Neural cell (in vitro differentiated cells): ENCODE data around the gene ERICH4. TPM values are rescaled to one million over a fixed set of nuclear protein-coding genes. Genes with fewer than 3 reads are reported as not detected.

Experiments
- H2AFZ ChIP-seq: fragments of 200-600, 300-800 bp; sonication (generic), shearing (Covaris generic); 2 replicates; pipeline ENCODE4 v1.6.0; 2014; ENCODE audit warnings: low read depth, mild to moderate bottlenecking, antibody characterized with exemption, low read length, moderate library complexity
- H3F3A ChIP-seq: fragments of 200-600 bp; shearing (Covaris generic); 2 replicates; pipeline ENCODE4 v1.6.1; 2016; ENCODE audit warnings: mild to moderate bottlenecking, moderate library complexity, mixed read lengths, antibody characterized with exemption, low read length; ENCODE audit not compliant: insufficient read depth, poor library complexity, severe bottlenecking
- H3K27ac ChIP-seq: fragments of 200-600, 300-800 bp; sonication (generic), shearing (Covaris generic); 2 replicates; pipeline ENCODE4 v1.5.1; 2014; ENCODE audit warnings: mild to moderate bottlenecking, low read length, moderate library complexity
- H3K27me3 ChIP-seq: fragments of 300-800, 200-600 bp; sonication (generic), shearing (Covaris generic); 2 replicates; pipeline ENCODE4 v1.6.0; 2014; ENCODE audit warnings: mild to moderate bottlenecking, low read depth, low read length, moderate library complexity; ENCODE audit not compliant: insufficient read depth
- H3K36me3 ChIP-seq: fragments of 300-800, 200-600 bp; sonication (generic), shearing (Covaris generic); 2 replicates; pipeline ENCODE4 v1.5.1; 2014; ENCODE audit warnings: mild to moderate bottlenecking, antibody characterized with exemption, low read length, moderate library complexity; ENCODE audit not compliant: insufficient read depth
- H3K4me2 ChIP-seq: fragments of 300-800, 200-600 bp; sonication (generic), shearing (Covaris generic); 2 replicates; pipeline ENCODE4 v1.6.0; 2014; ENCODE audit warnings: mild to moderate bottlenecking, low read length
- H3K4me3 ChIP-seq: fragments of 300-800, 200-600 bp; sonication (generic), shearing (Covaris generic); 2 replicates; pipeline ENCODE4 v1.5.1; 2014; ENCODE audit warnings: mild to moderate bottlenecking, low read length, moderate library complexity
- H3K79me2 ChIP-seq: fragments of 200-600 bp; shearing (Covaris generic); replicated peaks from 2 replicates; pipeline ENCODE4 v1.6.0; 2014; ENCODE audit warnings: mild to moderate bottlenecking, low read length, moderate library complexity; ENCODE audit not compliant: insufficient read depth
- H3K9ac ChIP-seq: fragments of 300-800, 200-600 bp; sonication (generic), shearing (Covaris generic); 2 replicates; pipeline ENCODE4 v1.6.1; 2016; ENCODE audit warnings: mild to moderate bottlenecking, low read length, mixed read lengths
- H3K9me2 ChIP-seq: fragments of 200-600 bp; shearing (Covaris generic); 2 replicates; pipeline ENCODE4 v1.6.1; 2016; ENCODE audit warnings: mild to moderate bottlenecking, low read length, mixed read lengths; ENCODE audit not compliant: insufficient read depth
- H3K9me3 ChIP-seq: fragments of 200-600, 300-800 bp; sonication (generic), shearing (Covaris generic); 2 replicates; pipeline ENCODE4 v1.6.1; 2016; ENCODE audit warnings: mild to moderate bottlenecking, mixed run types, low read length, moderate library complexity, mixed read lengths
- H4K20me1 ChIP-seq: fragments of 200-600 bp; shearing (Covaris generic); 2 replicates; pipeline ENCODE4 v1.6.1; 2016; ENCODE audit warnings: mild to moderate bottlenecking, mixed run types; ENCODE audit not compliant: insufficient read depth
- EP300 ChIP-seq: fragments of 450-650 bp; conservative IDR thresholded peaks from 2 replicates; pipeline ENCODE4 v1.6.1; 2014; ENCODE audit warnings: antibody characterized with exemption, mild to moderate bottlenecking, moderate library complexity; ENCODE audit not compliant: poor library complexity, severe bottlenecking
- EZH2 ChIP-seq: fragments of 200-600, 300-800 bp; shearing (Covaris generic), sonication (generic); IDR thresholded peaks from 2 replicates; pipeline ENCODE4 v1.6.1; 2014; ENCODE audit warnings: antibody characterized with exemption, low read length, borderline replicate concordance, mild to moderate bottlenecking; ENCODE audit not compliant: insufficient read depth, poor library complexity, severe bottlenecking
- MXI1 ChIP-seq: fragments of 450-650 bp; conservative IDR thresholded peaks from 2 replicates; pipeline ENCODE4 v1.6.1; 2014; ENCODE audit warnings: antibody characterized with exemption, mild to moderate bottlenecking; ENCODE audit not compliant: poor library complexity, severe bottlenecking
- POLR2AphosphoS5 ChIP-seq: IDR thresholded peaks from 2 replicates; pipeline ENCODE4 v1.6.1; 2012
- RAD21 ChIP-seq: fragments of 450-650 bp; conservative IDR thresholded peaks from 2 replicates; pipeline ENCODE4 v1.6.1; 2014; ENCODE audit warnings: antibody characterized with exemption, mild to moderate bottlenecking, moderate library complexity
- SMC3 ChIP-seq: fragments of 450-650 bp; conservative IDR thresholded peaks from 2 replicates; pipeline ENCODE4 v1.6.1; 2014; ENCODE audit warnings: antibody characterized with exemption, mild to moderate bottlenecking, moderate library complexity; ENCODE audit not compliant: poor library complexity
- TAF1 ChIP-seq: IDR thresholded peaks from 2 replicates; pipeline ENCODE4 v1.6.1; 2012; ENCODE audit warnings: low read depth
- polyA plus RNA-seq: library from polyadenylated mRNA; depleted of rRNA; stranded (reverse); fragments of >200 nt; gene quantifications from 2 replicates; pipeline ENCODE4 v1.2.3, GENCODE V29; 2014
- TF ChIP-seq, protein P1 (sequence below): fragments of 450-650 bp; IDR thresholded peaks from 2 replicates; pipeline ENCODE4 v1.5.1; 2014; ENCODE audit warnings: antibody characterized with exemption, mild to moderate bottlenecking, moderate library complexity; ENCODE audit not compliant: poor library complexity, severe bottlenecking
- TF ChIP-seq, protein P2 (sequence below): IDR thresholded peaks from 2 replicates; pipeline ENCODE4 v1.6.1; 2012; ENCODE audit warnings: borderline replicate concordance

ERICH4 gene
- polyA plus RNA-seq, 1 donor from 2014 or later, result not detected

GRCh38 chr19:41422955-41423354 lies 20.0 kb upstream of the ERICH4 start:
- H3K9me2 ChIP-seq, result no peaks in the 10 kb centered on the region
- no peaks in the 10 kb centered on the region for H3F3A ChIP-seq
- no peaks in the 10 kb centered on the region for H3K9me3 ChIP-seq

GRCh38 chr19:41424335-41425173 lies 18.4 kb upstream of the ERICH4 start:
- Histone ChIP-seq H3K9me2 (no peaks in the 10 kb centered on the region), H4K20me1 (no peaks in the 10 kb centered on the region), H3K79me2 (no peaks in the 10 kb centered on the region), H3K27ac (no peak overlapping the region), H3K9me3 (no peaks in the 10 kb centered on the region), H3K9ac (no peak overlapping the region), H3K4me2 (no peak overlapping the region), H3F3A (no peaks in the 10 kb centered on the region), H3K36me3 (peaks cover 3% of the 10 kb centered on the region), H3K27me3 (no peaks in the 10 kb centered on the region), H3K4me3 (no peak overlapping the region), H2AFZ (no peak overlapping the region)
- TF ChIP-seq RAD21 (no peak), TAF1 (no peak), SMC3 (no peak), MXI1 (no peak), EZH2 (no peak), POLR2AphosphoS5 (no peak), EP300 (no peak)
- TF ChIP-seq, protein P1, sequence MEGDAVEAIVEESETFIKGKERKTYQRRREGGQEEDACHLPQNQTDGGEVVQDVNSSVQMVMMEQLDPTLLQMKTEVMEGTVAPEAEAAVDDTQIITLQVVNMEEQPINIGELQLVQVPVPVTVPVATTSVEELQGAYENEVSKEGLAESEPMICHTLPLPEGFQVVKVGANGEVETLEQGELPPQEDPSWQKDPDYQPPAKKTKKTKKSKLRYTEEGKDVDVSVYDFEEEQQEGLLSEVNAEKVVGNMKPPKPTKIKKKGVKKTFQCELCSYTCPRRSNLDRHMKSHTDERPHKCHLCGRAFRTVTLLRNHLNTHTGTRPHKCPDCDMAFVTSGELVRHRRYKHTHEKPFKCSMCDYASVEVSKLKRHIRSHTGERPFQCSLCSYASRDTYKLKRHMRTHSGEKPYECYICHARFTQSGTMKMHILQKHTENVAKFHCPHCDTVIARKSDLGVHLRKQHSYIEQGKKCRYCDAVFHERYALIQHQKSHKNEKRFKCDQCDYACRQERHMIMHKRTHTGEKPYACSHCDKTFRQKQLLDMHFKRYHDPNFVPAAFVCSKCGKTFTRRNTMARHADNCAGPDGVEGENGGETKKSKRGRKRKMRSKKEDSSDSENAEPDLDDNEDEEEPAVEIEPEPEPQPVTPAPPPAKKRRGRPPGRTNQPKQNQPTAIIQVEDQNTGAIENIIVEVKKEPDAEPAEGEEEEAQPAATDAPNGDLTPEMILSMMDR, result no peak
- TF ChIP-seq, protein P2, sequence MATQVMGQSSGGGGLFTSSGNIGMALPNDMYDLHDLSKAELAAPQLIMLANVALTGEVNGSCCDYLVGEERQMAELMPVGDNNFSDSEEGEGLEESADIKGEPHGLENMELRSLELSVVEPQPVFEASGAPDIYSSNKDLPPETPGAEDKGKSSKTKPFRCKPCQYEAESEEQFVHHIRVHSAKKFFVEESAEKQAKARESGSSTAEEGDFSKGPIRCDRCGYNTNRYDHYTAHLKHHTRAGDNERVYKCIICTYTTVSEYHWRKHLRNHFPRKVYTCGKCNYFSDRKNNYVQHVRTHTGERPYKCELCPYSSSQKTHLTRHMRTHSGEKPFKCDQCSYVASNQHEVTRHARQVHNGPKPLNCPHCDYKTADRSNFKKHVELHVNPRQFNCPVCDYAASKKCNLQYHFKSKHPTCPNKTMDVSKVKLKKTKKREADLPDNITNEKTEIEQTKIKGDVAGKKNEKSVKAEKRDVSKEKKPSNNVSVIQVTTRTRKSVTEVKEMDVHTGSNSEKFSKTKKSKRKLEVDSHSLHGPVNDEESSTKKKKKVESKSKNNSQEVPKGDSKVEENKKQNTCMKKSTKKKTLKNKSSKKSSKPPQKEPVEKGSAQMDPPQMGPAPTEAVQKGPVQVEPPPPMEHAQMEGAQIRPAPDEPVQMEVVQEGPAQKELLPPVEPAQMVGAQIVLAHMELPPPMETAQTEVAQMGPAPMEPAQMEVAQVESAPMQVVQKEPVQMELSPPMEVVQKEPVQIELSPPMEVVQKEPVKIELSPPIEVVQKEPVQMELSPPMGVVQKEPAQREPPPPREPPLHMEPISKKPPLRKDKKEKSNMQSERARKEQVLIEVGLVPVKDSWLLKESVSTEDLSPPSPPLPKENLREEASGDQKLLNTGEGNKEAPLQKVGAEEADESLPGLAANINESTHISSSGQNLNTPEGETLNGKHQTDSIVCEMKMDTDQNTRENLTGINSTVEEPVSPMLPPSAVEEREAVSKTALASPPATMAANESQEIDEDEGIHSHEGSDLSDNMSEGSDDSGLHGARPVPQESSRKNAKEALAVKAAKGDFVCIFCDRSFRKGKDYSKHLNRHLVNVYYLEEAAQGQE, result no peak

More at GRCh38 chr19:41422955-41423354, 20.0 kb upstream of the ERICH4 start:
- TF ChIP-seq POLR2AphosphoS5 (no peak), RAD21 (no peak), EP300 (no peak), TAF1 (no peak), EZH2 (no peak), SMC3 (no peak)
- TF ChIP-seq, protein P2, result no peak
- TF ChIP-seq, protein P1, result no peak
- no peaks in the 10 kb centered on the region for H3K79me2 ChIP-seq
- H2AFZ ChIP-seq, result no peak overlapping the region
- no peaks in the 10 kb centered on the region for H3K27me3 ChIP-seq
- H3K27ac ChIP-seq, result no peak overlapping the region
- H3K36me3 ChIP-seq, result peaks cover 3% of the 10 kb centered on the region
- no peaks in the 10 kb centered on the region for H4K20me1 ChIP-seq
- no peak overlapping the region for H3K4me2 ChIP-seq
- H3K4me3 ChIP-seq, result no peak overlapping the region
- no peak overlapping the region for H3K9ac ChIP-seq
